Right cardiac atrium (tissue), 5 donors: Measurements from ENCODE around the gene SORCS3. TPM values are rescaled to one million over a fixed set of nuclear protein-coding genes. Genes with fewer than 3 reads are reported as not detected.

Experiments used
- ATAC-seq, 2 donors: fragments of 200-7000 bp; cut with Tn5 transposase; one replicate each; pipeline versions ENCODE4 v1.8.0 to v1.9.1; 2020; ENCODE audit warnings: moderate library complexity in 2 of 2, mild to moderate bottlenecking in 1 of 2
- DNase-seq, 3 donors: peaks; one replicate each; pipeline ENCODE4 v3.0.0-alpha.2; 2020
- H3K27ac ChIP-seq: one replicate; pipeline ENCODE4 v1.5.1; 2013; ENCODE audit warnings: mild to moderate bottlenecking, low read length, control low read depth, moderate library complexity
- H3K27me3 ChIP-seq: one replicate; pipeline ENCODE4 v1.6.1; 2013; ENCODE audit not compliant: control insufficient read depth, insufficient read depth
- H3K4me1 ChIP-seq: one replicate; pipeline ENCODE4 v1.6.1; 2013; ENCODE audit warnings: low read length; ENCODE audit not compliant: control insufficient read depth, insufficient read depth
- H3K4me3 ChIP-seq: one replicate; pipeline ENCODE4 v1.5.1; 2013; ENCODE audit warnings: low read length, control low read depth
- H3K9me3 ChIP-seq: one replicate; pipeline ENCODE4 v1.6.1; 2013; ENCODE audit warnings: low read length; ENCODE audit not compliant: control insufficient read depth
- WGBS: extraction: QIAGEN DNeasy Blood & Tissue Kit; methylation state at CpG from one replicate; pipeline ENCODE4 v1.1.7; 2013; 5-methylcytosine and 5-hydroxymethylcytosine counted together
- intact Hi-C, 4 donors: fragments of 100-400 bp; cut with DNase I; formaldehyde crosslinking; loops; one replicate each; pipeline versions ENCODE4 v1.11.0 to v1.14.0; 2022 to 2023
- polyA plus RNA-seq: library from polyadenylated mRNA; stranded (reverse); fragments of 200-250 nt; gene quantifications from one replicate; pipeline ENCODE4 v1.2.3, GENCODE V29; 2013
- total RNA-seq, 4 donors: library from RNA; stranded (reverse); fragmentation: NEBNext Ultra II Directional; extraction: Animal tissue kit (Norgen Biotek cat#: 25700); gene quantifications; one replicate each; pipeline ENCODE4 v1.2.1, GENCODE V29; 2021
- donor health status: healthy with polysubstance abuse.
- donor health status: DM: no; HTN: yes; CAD: no.
- donor health status: DM: no; HTN: no; CAD: no.
- donor health status: DM: no; HTN: yes; CAD: no; lungs with severe emphysema.
- donor health status: DM: yes; HTN: yes; CAD: no.

Gene SORCS3
- total and polyA plus RNA-seq, 5 donors, result 0.03 to 0.11 (median 0.07) TPM; not detected in 2

DNA sequence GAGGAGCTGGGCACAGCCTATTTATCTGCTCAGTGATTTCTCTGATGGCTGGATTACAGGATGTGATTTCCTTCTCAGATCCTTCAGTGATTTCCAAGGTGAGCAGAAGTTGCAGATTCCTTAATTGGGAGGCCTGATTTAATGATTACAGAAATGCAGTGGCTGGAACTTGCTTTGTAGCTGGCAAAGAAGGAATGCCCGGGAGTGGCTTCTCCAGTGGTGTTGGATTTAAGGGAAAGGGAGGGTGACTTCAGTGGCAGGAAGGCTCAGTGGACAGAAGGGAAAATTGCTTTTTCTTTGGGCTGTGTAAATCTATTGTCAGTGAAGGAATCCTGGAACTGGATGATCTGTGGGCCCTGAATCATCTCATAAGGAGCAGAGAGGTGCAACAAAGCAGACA is 5.1 kb downstream of the SORCS3 start:
- ATAC-seq, result no peak
- Histone ChIP-seq H3K27me3 (no peaks in the 10 kb centered on the region), H3K4me3 (no peak overlapping the region), H3K27ac (no peak overlapping the region), H3K4me1 (no peaks in the 10 kb centered on the region), H3K9me3 (no peaks in the 10 kb centered on the region)
- intact Hi-C loops, result loop anchor here in 3 of 4 donors (5.0 to 10.0 kb wide), 2 partner anchors 131 to 279 kb away; no protein-coding TSS in a partner anchor
- no peak for DNase-seq
- WGBS, result 79% methylated on average over 1 of the region's 1 CpG

DNA sequence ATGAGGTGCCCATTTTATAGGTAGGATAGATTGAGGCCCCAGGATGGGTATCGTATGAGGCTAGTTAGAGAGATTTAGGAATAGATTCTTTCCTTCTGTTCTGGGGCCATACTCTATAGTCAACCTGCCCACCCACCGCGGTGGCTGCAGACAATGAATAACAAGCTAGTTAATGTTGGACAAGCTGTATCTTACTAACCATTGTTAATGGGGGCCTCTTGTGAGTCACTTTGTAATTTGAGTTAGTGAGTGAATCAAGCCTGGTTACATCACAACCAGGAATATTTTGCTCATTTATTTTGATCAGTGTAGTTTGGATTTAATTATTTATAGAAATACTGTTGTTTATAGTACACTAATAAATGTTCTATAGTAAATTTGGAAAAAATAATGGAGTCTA is 7.3 kb downstream of the SORCS3 start:
- Histone ChIP-seq H3K27me3 (no peaks in the 10 kb centered on the region), H3K4me1 (no peaks in the 10 kb centered on the region)
- intact Hi-C loops, result loop anchor here in 3 of 4 donors (5.0 to 10.0 kb wide), 2 partner anchors 129 to 276 kb away; no protein-coding TSS in a partner anchor

DNA sequence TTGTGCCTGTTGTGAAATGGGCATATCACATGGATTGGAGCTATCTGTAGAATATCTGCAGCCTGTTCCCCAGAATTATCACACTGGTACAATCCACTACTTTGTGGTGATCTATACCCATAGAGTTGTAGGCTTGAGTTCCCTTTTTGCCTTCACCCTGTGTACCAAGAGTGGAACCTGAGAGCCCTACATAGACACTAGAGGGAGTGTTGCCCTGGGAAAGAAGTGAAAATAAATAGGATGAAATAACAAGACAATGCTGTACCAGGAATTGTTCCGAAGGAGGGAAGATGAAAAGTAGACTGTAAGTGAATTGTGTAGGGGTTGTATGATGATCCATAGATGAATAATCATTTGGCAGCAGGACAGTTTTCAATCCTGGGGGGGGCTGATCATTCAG is 9.0 kb downstream of the SORCS3 start:
- no peaks in the 10 kb centered on the region for H3K4me1 ChIP-seq
- H3K9me3 ChIP-seq, result no peaks in the 10 kb centered on the region
- H3K4me3 ChIP-seq, result no peak overlapping the region
- no peak for ATAC-seq
- H3K27ac ChIP-seq, result no peak overlapping the region
- DNase-seq, result no peak
- WGBS, result 43% methylated on average over 1 of the region's 1 CpG
- intact Hi-C loops, result loop anchor here in 2 of 4 donors (5.0 kb wide), 2 partner anchors 272 to 277 kb away; no protein-coding TSS in a partner anchor
- H3K27me3 ChIP-seq, result no peaks in the 10 kb centered on the region

More for the DNA sequence above, 7.3 kb downstream of the SORCS3 start:
- H3K4me3 ChIP-seq, result no peak overlapping the region
- DNase-seq (no peak), ATAC-seq (no peak)
- 62% methylated on average over 3 of the region's 3 CpGs for WGBS
- H3K9me3 ChIP-seq, result no peaks in the 10 kb centered on the region
- no peak overlapping the region for H3K27ac ChIP-seq

DNA sequence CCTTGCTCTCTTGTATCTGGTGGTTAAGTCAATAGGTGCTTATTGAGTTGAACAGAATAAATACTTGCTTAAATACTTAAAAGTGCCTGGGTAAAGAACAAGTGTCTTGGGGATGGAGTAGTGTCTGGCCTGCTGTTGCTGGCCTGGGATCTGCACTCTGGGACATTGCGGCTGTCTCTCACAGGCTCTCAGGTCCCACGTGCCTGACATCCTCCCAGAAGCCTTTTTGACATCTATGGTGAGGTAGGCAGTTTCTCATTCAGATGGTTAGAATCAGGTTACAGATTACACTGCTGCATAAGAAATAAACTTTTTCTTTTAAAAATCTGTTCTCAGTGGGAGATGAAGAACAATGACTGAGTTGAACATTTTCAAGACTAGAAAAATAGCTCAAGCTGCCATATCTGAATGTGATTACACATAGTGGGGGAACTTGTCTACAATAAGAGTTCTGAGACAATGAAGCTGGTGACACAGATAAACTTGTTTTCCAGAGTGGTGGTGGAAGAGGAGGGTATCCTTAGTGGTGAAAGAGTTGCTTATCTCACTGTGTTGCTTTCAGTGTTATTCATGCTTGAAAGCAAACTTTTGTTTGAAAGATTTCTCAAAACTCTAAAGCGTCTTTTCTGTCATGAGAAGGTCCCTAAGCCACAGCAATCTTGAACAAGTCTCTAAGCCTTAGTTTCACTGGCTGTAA is 9.7 kb downstream of the SORCS3 start:
- ATAC-seq (no peak), DNase-seq (no peak)
- H3K4me3 ChIP-seq, result no peak overlapping the region
- H3K27me3 ChIP-seq, result no peaks in the 10 kb centered on the region
- H3K9me3 ChIP-seq, result no peaks in the 10 kb centered on the region
- no peak overlapping the region for H3K27ac ChIP-seq
- WGBS, result 58% methylated on average over 3 of the region's 3 CpGs
- intact Hi-C loops, result loop anchor here in 2 of 4 donors (5.0 kb wide), 2 partner anchors 272 to 277 kb away; no protein-coding TSS in a partner anchor
- no peaks in the 10 kb centered on the region for H3K4me1 ChIP-seq

DNA sequence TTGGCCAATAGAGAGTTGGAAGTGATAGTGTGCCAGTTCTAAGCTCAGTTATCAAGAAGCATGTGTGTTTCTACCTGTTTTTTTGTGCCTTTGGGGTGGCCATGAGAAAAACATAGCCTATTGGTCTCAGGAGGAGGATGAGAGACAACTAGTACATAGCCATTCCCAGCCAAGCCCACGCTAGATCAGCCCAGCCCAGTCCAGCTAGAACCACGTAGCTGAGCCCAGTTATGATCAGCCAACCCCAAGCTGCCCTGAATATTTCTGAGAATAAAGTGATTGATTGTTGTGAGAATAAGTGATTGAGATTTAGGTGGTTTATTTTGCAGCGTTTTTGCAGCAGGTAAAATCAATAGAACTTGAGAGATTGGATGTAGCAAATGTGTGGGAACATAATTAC is 15.9 kb downstream of the SORCS3 start:
- H3K27me3 ChIP-seq, result no peaks in the 10 kb centered on the region
- DNase-seq, result no peak
- H3K27ac ChIP-seq, result no peak overlapping the region
- no peaks in the 10 kb centered on the region for H3K9me3 ChIP-seq
- 76% methylated on average over 3 of the region's 3 CpGs for WGBS
- no peak overlapping the region for H3K4me3 ChIP-seq
- no peaks in the 10 kb centered on the region for H3K4me1 ChIP-seq
- no peak for ATAC-seq
- intact Hi-C loops, result no loop called here

DNA sequence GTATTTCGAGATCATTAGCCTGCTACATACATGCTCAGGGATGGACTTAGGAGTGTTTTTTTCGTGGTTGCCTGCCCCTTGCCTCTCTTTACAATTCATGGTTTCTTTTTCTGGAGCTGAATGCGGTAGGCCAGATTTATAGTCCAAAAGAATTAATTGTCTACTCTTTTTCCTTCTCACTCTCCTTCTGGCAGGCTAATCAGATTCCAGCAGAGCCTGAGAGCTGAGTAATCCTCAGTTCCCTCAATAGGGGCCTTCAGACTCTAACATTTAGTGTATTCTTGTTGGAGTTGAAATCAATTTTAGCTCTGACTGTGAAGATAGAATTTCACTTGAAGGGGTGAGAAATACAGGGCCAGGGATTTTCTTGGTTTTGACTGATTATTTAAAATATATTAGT is 16.4 kb downstream of the SORCS3 start:
- WGBS, result 61% methylated on average over 3 of the region's 3 CpGs
- ATAC-seq (no peak), DNase-seq (no peak)
- Histone ChIP-seq H3K27me3 (no peaks in the 10 kb centered on the region), H3K9me3 (no peaks in the 10 kb centered on the region), H3K4me3 (no peak overlapping the region), H3K4me1 (no peaks in the 10 kb centered on the region), H3K27ac (no peak overlapping the region)
- intact Hi-C loops, result no loop called here

DNA sequence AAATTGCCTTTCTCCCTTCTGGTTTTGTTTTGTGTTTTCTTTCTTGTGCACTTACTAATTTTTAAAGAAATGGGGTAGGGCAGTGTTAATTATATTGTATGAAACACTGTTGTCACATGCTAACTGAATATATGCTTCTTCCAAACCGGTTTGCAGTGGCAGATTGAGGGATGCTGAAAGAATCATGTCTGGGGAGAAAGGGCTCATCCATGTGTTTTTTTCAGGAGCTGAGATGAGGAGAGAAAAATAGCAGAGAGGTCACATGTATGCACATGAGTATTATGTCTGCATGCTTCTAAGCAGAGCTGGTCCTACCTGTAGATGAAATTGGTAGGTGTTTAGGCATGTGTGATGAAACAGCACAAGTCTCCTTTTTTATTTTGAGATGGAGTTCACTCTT is 17.0 kb downstream of the SORCS3 start:
- ATAC-seq (no peak), DNase-seq (no peak)
- Histone ChIP-seq H3K27ac (no peak overlapping the region), H3K27me3 (no peaks in the 10 kb centered on the region), H3K4me3 (no peak overlapping the region), H3K4me1 (no peaks in the 10 kb centered on the region), H3K9me3 (no peaks in the 10 kb centered on the region)
- WGBS, result 77% methylated on average over 1 of the region's 1 CpG
- intact Hi-C loops, result no loop called here

DNA sequence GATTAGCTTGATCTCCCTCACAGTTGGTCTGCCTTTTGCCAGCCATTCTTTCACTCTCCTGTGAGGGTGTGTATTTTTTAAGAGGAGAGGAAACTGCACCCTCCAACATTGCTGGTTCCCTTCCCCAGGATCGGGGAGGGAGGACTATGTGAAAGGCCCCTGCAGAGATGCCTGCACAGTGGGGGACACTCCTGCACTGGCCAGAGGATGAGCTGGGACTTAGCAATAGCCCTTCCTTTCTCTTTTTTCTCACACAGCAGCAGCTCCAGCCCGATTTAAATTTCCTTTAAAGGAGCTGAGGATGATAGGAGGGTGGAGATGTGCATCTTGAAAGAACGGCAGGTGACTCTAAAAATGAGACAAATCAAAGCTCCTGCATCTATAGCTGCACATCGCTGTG is 18.7 kb downstream of the SORCS3 start:
- ATAC-seq (no peak), DNase-seq (no peak)
- 42% methylated on average over 4 of the region's 4 CpGs for WGBS
- intact Hi-C loops, result no loop called here
- H3K4me1 ChIP-seq, result no peaks in the 10 kb centered on the region
- no peak overlapping the region for H3K27ac ChIP-seq
- no peaks in the 10 kb centered on the region for H3K27me3 ChIP-seq
- no peak overlapping the region for H3K4me3 ChIP-seq
- H3K9me3 ChIP-seq, result no peaks in the 10 kb centered on the region

DNA sequence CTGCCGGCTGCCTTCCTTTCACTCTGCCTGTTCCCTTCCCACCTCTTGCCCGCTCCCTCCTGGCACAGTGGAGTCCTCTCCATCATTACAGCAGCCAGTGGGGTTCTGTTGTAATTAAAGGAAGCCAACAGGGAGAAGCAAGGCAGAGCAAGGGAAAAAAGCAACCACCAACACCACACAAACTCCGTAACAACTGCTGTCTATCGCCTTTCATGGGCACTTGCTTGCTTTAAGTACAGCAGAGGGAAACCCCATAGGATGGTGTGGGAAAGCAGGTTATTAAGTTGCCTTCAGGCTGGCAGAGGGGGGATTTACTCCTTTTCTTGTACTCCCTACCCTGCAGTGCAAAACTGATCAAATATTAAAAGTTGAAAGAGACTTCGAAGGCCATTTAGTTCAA is 22.0 kb downstream of the SORCS3 start:
- DNase-seq (no peak), ATAC-seq (no peak)
- H3K4me1 ChIP-seq, result no peaks in the 10 kb centered on the region
- H3K9me3 ChIP-seq, result no peaks in the 10 kb centered on the region
- no peak overlapping the region for H3K4me3 ChIP-seq
- WGBS, result 80% methylated on average over 5 of the region's 5 CpGs
- no peak overlapping the region for H3K27ac ChIP-seq
- intact Hi-C loops, result no loop called here
- no peaks in the 10 kb centered on the region for H3K27me3 ChIP-seq

DNA sequence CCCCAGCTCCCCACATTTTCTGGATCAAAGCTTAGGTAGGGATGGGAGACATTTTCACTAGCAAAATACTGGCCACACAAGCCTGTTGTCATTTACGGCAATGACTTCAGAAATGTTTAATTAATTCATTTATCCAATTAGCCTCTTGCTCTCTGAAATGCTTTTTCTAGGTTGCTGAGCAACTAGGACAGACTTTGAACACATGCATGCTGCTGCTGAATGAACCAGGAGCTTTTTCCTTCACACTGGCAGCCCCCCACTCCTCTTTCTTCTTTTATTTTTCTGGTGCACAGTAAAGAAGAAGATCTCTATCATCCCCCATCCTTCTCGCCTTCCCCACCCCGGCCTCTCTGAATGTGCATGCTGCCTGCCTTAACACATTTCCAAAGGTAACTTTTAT is 22.5 kb downstream of the SORCS3 start:
- no peak overlapping the region for H3K27ac ChIP-seq
- DNase-seq (no peak), ATAC-seq (no peak)
- no peaks in the 10 kb centered on the region for H3K9me3 ChIP-seq
- H3K4me3 ChIP-seq, result no peak overlapping the region
- no peaks in the 10 kb centered on the region for H3K27me3 ChIP-seq
- intact Hi-C loops, result no loop called here
- 85% methylated on average over 3 of the region's 3 CpGs for WGBS
- no peaks in the 10 kb centered on the region for H3K4me1 ChIP-seq

DNA sequence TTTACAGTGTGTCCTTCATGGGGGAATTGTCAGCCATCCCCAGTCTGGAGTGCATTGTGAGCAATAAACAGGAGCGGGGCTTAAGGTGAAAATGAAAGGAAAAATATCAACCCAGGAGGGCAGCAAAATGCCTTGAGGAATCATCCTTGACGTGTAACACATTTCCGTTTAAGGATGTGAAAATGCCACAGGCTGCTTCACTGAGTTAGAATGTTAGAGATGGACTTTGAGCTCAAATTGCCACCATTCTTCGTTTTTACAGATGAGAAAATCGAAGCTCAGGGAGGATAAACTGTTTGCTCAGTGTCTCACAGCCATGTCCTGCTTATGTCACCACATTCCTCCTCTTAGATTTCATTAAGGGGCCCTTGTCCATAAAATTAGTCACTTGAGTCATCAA is 23.1 kb downstream of the SORCS3 start:
- intact Hi-C loops, result no loop called here

DNA sequence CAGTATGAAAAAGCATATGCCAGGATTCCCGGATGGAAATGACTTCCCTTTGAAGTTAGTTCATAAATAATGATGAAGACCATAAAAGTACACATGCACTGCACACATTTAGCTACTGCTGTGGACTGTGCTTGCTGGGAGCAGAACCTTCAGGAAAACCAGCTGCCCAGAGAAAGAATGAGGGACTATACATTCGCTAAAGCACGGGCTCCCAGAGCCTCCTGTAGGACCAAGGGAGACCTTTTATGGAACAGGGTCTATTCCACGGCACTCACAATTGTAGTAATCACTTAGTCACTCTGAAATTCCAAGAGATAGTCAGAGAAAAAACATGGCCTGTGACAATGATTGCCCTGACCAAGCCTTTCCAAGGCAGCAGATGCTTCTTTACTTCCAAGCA is 24.1 kb downstream of the SORCS3 start:
- no peak for ATAC-seq
- no peaks in the 10 kb centered on the region for H3K4me1 ChIP-seq
- no peaks in the 10 kb centered on the region for H3K27me3 ChIP-seq
- whole genome bisulfite sequencing, result 85% methylated on average over 4 of the region's 4 CpGs
- H3K27ac ChIP-seq, result no peak overlapping the region
- DNase-seq, result no peak
- H3K9me3 ChIP-seq, result no peaks in the 10 kb centered on the region
- no peak overlapping the region for H3K4me3 ChIP-seq
- intact Hi-C loops, result no loop called here

More for the DNA sequence above, 23.1 kb downstream of the SORCS3 start:
- H3K9me3 ChIP-seq, result no peaks in the 10 kb centered on the region
- no peaks in the 10 kb centered on the region for H3K4me1 ChIP-seq
- WGBS, result 56% methylated on average over 5 of the region's 5 CpGs
- no peak overlapping the region for H3K27ac ChIP-seq
- no peak for ATAC-seq
- DNase-seq, result no peak
- H3K27me3 ChIP-seq, result no peaks in the 10 kb centered on the region
- H3K4me3 ChIP-seq, result no peak overlapping the region
